MCF 10A (cell line): ENCODE measurements around the gene OPTC. TPM values are rescaled to one million over a fixed set of nuclear protein-coding genes. Genes with fewer than 3 reads are reported as not detected.

Source experiments
- BruUV-seq: library from RNA; stranded (reverse); fragments of 400-500 nt; replicated peaks from 2 replicates; lab custom pipeline; 2021; lab: Mats Ljungman, UMichigan
- CTCF ChIA-PET: fragments of 300-600 bp; sonication (Branson Sonifier 250); formaldehyde crosslinking; extraction: SDS; loops from one replicate; lab custom pipeline; 2021; ENCODE audit warnings: antibody characterized with exemption, inconsistent platforms; lab: Yijun Ruan, JAX
- POLR2A ChIA-PET: fragments of 300-600, 350-650 bp; sonication (Branson Sonifier 250); formaldehyde crosslinking; extraction: SDS; loops from one replicate; lab custom pipeline; 2020; ENCODE audit warnings: antibody characterized with exemption, inconsistent platforms; lab: Yijun Ruan, JAX
- DNase-seq: peaks from one replicate; pipeline ENCODE4 v3.0.0-alpha.2; 2018; ENCODE audit not compliant: unreplicated experiment
- H3K27ac Mint-ChIP-seq: one replicate; pipeline ENCODE4 v1.8.0; 2022; ENCODE audit warnings: mild to moderate bottlenecking, low read depth, mixed read lengths; ENCODE audit not compliant: unreplicated experiment
- H3K27me3 Mint-ChIP-seq: one replicate; pipeline ENCODE4 v1.8.0; 2022; ENCODE audit warnings: mixed read lengths; ENCODE audit not compliant: insufficient read depth, unreplicated experiment
- H3K36me3 Mint-ChIP-seq: one replicate; pipeline ENCODE4 v1.8.0; 2022; ENCODE audit warnings: mild to moderate bottlenecking, moderate library complexity, mixed read lengths; ENCODE audit not compliant: insufficient read depth, unreplicated experiment
- H3K4me1 Mint-ChIP-seq: one replicate; pipeline ENCODE4 v1.8.0; 2022; ENCODE audit warnings: mixed read lengths; ENCODE audit not compliant: insufficient read depth, unreplicated experiment
- H3K4me3 Mint-ChIP-seq: one replicate; pipeline ENCODE4 v1.8.0; 2022; ENCODE audit warnings: mild to moderate bottlenecking, moderate library complexity, mixed read lengths; ENCODE audit not compliant: unreplicated experiment
- H3K9me3 Mint-ChIP-seq: one replicate; pipeline ENCODE4 v1.8.0; 2022; ENCODE audit warnings: mixed read lengths; ENCODE audit not compliant: unreplicated experiment
- CTCF ChIP-seq: fragments of 200-600 bp; IDR thresholded peaks from one replicate; pipeline ENCODE4 v1.8.0; 2022; ENCODE audit warnings: antibody characterized with exemption, mild to moderate bottlenecking; ENCODE audit not compliant: unreplicated experiment
- intact Hi-C: fragments of 100-400 bp; cut with micrococcal nuclease; formaldehyde crosslinking; loops from 2 replicates; pipeline ENCODE4 v1.14.1; 2022
- total RNA-seq: library from RNA; stranded (reverse); gene quantifications from 2 replicates; pipeline ENCODE4 v1.2.3, GENCODE V29; 2022

Gene OPTC
- total RNA-seq, 1 experiment from 2014 or later = not detected

- ChIA-PET POLR2A (interaction anchor here (0.7 kb wide), 1 partner anchor 14 kb away, joined by 3 read pairs; no protein-coding TSS in a partner anchor), CTCF (interaction anchor here (0.7 kb wide), 1 partner anchor 25 kb away, joined by 3 read pairs; no protein-coding TSS in a partner anchor)
- Mint-ChIP-seq H3K4me1 (peaks cover 11% of the 10 kb centered on the region), H3K27ac (no peak overlapping the region), H3K4me3 (no peak overlapping the region), H3K9me3 (no peaks in the 10 kb centered on the region), H3K36me3 (no peaks in the 10 kb centered on the region), H3K27me3 (no peaks in the 10 kb centered on the region)
- intact Hi-C loops = no loop called here
- no peak for DNase-seq
- no TSS peak for BruUV-seq
- no peak for TF ChIP-seq CTCF
Measured at GRCh38 chr1:203544485-203544884, 50.5 kb downstream of the OPTC start.

GRCh38 chr1:203544978-203545816 lies 51.2 kb downstream of the OPTC start:
- Mint-ChIP-seq H3K36me3 (no peaks in the 10 kb centered on the region), H3K27me3 (no peaks in the 10 kb centered on the region), H3K27ac (no peak overlapping the region), H3K4me3 (no peak overlapping the region), H3K4me1 (peaks cover 11% of the 10 kb centered on the region), H3K9me3 (no peaks in the 10 kb centered on the region)
- DNase-seq = no peak
- CTCF ChIA-PET = interaction anchor here (0.6 to 1.2 kb wide), 3 partner anchors 26 to 278 kb away, joined by 3 to 5 read pairs (median 3); no protein-coding TSS in a partner anchor
- POLR2A ChIA-PET = interaction anchor here (0.6 to 1.1 kb wide), 3 partner anchors 7 to 143 kb away, joined by 3 to 4 read pairs (median 4); no protein-coding TSS in a partner anchor
- no TSS peak for BruUV-seq
- intact Hi-C loops = no loop called here
- no peak for TF ChIP-seq CTCF

DNA sequence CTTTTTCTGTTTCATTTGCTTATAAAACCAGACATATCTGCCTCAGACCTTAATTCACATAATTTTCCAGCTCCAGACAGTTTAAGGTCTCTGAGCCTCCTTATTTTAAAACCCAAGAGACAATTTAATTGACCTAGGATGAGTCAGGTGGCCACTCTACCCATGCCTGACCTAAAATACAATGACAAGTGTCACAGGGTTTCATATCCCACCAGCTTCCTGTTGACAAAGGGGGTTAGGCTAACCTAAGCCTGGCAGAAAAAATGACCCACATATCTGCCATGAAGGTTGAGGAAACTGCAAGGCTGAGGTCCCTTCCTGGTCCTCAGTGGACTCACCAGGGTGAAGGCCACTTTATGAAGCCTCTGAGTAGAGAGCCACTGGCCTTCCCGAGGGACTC lies 52.3 kb downstream of the OPTC start:
- Mint-ChIP-seq H3K27me3 (no peaks in the 10 kb centered on the region), H3K27ac (no peak overlapping the region), H3K4me1 (peaks cover 11% of the 10 kb centered on the region), H3K4me3 (no peak overlapping the region), H3K9me3 (no peaks in the 10 kb centered on the region), H3K36me3 (no peaks in the 10 kb centered on the region)
- no TSS peak for BruUV-seq
- CTCF ChIA-PET = interaction anchor here (0.6 to 1.2 kb wide), 4 partner anchors 19 to 1098 kb away, joined by 3 to 5 read pairs (median 4); no protein-coding TSS in a partner anchor
- DNase-seq = no peak
- intact Hi-C loops = no loop called here
- POLR2A ChIA-PET = interaction anchor here (0.6 to 1.1 kb wide), 2 partner anchors 8 to 144 kb away, joined by 4 read pairs; no protein-coding TSS in a partner anchor
- TF ChIP-seq CTCF = no peak

DNA sequence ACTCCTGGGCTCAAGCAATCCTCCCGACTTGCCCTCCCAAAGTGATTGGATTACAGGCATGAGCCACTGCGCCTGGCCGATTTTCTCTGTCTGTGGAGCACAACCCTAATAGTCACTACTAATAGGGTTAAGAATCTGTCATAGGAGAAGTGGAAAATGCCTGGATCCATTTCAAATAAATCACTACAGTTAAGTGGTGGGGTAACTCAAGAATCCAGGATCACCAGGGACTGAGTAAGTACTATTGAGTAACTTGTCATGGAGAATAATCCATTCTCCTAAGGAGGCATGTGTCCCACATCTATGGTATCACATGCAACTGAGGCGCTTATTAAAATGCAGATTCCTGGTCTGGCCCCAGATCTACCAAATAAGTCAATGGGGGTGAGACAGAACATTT lies 53.2 kb downstream of the OPTC start:
- TF ChIP-seq CTCF = no peak
- no peaks in the 10 kb centered on the region for H3K9me3 Mint-ChIP-seq
- no peak for DNase-seq
- H3K27me3 Mint-ChIP-seq = no peaks in the 10 kb centered on the region
- H3K27ac Mint-ChIP-seq = no peak overlapping the region
- no peaks in the 10 kb centered on the region for H3K36me3 Mint-ChIP-seq
- no TSS peak for BruUV-seq
- peaks cover 11% of the 10 kb centered on the region for H3K4me1 Mint-ChIP-seq
- POLR2A ChIA-PET = interaction anchor here (1.1 to 2.0 kb wide), 2 partner anchors 10 to 12 kb away, joined by 5 to 16 read pairs; no protein-coding TSS in a partner anchor
- no peak overlapping the region for H3K4me3 Mint-ChIP-seq
- CTCF ChIA-PET = interaction anchor here (1.4 to 3.3 kb wide), 2 partner anchors 9 to 155 kb away, joined by 4 to 20 read pairs; no protein-coding TSS in a partner anchor
- intact Hi-C loops = no loop called here
